GM18861 (cell line): ENCODE data around the gene GTF3C5.
"Not testable (repeated sequence)": the region's sequence is repeated elsewhere in the genome, so short reads cannot be mapped to it uniquely, and the experiment has no call there.

Source experiments
- ATAC-seq: cut with Tn5 transposase; IDR thresholded peaks from one replicate; pipeline ENCODE4 v1.9.1; 2021; ENCODE audit not compliant: unreplicated experiment

GTF3C5 gene

DNA sequence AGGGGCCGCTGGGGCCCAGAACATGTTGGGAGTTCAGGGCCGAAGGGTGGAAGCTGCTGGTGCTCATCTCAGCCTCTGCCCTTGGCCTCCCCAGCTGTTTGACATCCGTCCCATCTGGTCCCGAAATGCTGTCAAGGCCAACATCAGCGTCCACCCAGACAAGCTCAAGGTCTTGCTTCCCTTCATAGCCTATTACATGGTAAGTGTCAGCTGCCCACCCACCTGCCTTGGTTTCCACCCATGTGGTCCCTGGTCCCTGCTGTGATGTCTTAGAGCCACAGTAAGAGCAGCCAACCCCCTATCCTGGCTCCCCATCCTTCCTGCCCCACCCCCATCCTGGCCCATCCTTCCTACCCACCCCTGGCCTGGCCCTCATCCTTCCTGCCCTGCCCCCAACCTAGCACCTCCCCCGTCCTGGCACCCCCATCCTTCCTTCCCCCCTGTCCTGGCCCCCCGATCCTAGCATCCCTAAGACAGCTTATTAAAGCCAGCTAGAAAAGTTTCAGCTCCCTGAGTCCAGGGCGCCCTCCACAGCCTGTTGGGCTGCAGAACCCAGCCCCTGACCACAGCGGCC, 21.3 kb downstream of the GTF3C5 start:
- ATAC-seq: no peak

DNA sequence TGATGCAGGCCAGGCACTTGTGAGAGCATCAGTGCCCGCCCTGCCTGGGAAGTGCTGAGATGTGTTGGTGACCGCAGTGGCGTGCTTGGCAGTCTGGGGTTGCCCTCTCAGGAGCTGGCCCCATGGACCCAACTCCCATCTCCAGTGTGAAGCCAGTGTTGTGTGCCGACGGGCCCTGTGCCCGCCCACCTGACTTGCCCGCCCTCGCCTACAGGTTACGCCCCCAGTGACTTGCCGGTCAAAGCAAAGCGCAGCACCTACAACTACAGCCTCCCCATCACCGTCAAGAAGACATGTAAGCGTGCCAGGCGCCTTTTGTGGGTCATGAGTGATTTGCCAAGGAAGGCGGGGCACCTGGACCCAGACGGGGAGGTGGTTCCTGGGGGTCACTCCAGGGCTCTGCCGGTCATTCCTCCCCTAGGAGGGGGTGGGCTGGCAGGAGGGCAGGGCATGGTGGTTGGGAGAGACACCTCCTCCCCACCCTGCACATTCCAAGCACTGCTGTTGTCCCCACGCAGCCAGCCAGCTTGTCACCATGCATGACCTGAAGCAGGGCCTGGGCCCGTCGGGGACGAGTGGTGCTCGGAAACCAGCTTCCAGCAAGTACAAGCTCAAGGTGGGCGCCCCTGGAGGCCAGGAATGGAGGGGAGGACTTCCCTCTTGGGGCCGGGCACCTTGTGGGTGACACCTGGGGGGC, 23.5 kb downstream of the GTF3C5 start:
- ATAC-seq: no peak

DNA sequence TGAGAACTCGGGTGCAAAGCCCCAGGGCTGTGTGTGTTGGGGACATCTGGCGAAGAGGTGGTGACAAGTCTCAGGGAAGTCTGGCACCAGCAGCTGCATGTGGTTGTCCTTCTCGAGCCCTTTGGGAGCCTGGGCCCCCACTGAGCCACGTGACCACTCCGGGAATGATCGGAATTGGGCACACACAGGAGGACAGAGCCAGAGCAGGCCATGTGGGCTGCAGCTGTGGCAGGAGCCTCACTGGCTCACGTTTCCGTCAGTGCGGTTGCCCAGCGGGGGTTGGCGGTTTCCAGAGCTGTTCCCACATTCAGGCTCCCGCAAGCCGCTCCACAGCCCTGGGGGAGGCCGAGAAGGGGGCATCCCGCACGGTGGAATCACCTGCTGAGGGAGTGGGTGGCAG, 24.2 kb downstream of the GTF3C5 start:
- no peak for ATAC-seq

DNA sequence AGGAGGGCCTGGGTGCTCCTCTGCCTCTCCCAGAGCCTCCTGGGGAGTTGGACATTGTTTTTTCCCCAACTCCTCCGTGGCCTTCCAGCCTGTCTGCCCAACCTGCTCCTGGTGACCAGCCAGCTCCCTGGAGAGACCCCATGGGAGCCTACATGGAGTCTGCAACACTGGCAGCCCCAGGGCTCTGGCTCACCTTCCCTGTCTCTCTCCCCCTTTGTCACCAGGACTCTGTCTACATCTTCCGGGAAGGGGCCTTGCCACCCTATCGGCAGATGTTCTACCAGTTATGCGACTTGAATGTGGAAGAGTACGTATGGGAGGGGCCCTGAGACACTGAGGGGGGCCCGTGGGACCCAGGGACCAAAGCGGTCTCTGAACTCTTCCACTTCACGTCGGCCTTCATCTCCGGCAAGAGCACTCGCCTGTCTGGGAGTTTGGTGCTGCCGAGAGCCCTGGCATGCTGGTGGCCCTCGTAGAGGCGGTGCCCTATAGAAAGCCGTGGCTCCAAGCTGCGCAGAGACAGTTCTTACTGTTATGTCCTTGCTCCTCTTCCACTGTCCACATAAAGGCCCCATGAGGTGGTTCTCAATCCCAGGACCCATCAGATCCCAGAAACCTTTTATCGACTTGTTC, 25.1 kb downstream of the GTF3C5 start:
- ATAC-seq: no peak

DNA sequence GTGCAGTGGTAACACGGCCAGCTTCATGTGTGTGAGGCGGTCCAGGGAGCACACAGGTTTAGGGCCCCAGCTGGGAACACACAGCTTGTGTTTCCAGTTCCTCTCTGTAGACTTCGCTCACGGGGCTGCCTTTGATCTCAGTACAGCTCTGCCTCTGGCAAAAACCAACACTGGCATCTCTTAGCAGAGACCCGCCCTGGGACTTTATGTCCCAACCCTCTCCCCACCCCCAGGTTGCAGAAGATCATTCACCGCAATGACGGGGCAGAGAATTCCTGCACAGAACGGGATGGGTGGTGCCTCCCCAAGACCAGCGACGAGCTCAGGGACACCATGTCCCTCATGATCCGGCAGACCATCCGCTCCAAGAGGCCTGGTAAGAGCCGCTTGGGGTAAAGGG, 25.7 kb downstream of the GTF3C5 start:
- no peak for ATAC-seq

DNA sequence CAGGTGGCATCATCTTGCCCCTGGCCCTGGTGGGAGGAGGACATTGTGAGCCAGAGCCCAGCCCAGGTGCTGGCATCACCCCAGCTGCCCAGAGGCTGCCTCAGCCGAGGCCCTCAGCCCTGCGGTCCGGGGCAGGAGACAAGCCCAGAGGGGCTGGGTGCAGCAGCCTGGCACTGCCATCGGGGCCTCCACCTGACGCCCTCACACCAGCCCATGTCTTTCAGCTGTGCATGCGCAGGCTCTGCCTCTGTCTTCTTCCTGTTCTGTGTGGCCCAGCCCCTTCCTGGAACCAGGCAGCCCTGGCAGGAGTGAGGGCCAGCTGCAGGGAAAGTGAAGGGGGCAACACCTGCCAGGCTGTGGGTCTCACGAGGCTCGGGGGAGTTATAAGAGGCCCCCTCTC, 26.2 kb downstream of the GTF3C5 start:
- ATAC-seq: no peak

DNA sequence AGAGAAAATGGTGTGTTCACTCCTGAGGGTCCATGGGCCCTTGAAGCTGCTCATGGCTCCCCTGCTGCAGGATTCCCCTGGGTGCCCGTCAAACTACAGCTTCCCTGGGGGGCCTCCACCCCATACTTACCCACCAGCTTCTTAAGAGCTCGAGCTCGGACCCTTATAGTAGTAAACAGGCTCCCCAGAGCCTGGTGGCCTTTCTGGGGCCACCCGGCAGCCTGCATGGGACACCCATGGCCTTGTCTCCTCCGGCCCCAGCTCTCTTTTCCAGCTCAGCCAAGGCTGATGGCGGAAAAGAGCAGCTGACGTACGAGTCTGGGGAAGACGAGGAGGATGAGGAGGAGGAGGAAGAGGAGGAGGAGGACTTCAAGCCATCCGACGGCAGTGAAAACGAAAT, 26.8 kb downstream of the GTF3C5 start:
- ATAC-seq: no peak

DNA sequence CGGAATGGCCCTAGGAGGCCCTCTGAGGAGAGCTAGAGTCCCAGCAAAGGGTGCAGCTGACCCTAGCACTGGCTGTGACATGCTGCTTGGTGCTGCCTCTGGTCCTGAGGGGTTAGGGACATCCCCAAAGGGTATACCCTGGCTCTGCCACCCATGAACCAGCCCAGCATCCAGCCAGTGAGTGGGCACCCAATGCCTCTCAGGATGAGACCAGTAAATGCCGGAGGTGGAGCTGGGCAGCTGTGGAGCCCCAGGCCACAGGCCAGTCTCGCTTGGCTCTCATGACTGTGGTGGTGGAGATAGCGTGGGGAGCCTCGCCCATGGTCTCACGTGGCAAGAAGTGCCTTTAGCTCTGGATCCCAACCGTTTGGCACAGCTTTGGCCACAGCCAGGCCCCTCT, 27.3 kb downstream of the GTF3C5 start:
- no peak for ATAC-seq

DNA sequence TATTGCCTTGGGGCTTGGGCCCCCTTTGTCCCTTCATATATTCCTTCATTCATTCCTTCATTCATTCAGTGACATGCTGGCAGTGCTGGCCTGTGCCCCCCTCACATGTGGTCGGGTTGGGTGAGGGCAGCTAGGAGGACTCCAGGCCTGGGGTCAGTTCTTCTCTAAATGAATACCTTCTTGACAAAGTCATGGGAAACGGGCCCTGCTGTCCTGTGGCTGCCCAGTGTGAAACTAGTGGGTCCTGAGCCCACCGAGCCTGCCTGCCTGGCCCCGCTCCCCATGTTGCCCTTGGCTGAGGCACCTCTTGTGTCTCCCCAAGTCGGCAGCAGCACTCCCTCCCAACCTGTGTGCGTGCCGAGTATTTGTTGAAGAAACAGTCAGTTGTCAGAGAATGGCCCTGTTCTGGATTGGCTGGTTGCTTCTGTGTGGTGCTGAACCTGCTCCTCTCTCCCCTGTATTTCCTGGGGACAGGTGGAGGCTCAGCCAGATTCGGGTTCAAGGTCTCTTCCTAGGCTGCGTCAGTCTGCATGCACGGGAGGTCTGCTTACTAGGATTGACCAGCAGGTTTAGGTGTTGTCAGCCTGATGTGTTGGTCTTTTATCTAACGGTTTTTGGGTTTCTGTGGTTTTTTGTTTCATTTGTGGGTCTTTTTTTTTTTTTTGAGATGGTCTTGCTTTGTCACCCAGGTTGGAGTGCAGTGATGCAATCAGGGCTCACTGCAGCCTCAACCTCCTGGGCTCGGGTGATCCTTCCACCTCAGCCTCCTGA, 27.9 kb downstream of the GTF3C5 start:
- no peak for ATAC-seq

DNA sequence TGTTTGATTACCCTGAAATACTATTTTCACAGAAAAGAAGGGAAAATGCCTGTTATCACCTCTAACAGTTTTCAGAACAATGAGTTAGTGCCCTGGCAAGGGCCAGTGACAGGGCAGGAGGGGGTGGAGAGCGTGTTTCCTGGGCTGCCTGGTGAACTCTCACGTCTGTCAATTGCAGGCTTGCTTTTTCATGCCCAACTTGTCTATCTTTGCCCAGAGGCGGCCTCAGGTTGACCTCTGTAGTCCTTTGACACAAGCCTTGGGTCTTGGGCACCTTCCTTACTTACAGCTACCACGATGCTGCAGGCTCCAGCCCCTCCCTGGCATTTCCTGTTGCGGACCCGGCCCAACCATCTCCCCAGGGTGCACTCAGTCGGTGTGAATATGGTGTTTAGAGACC, 28.8 kb downstream of the GTF3C5 start:
- ATAC-seq: no peak

DNA sequence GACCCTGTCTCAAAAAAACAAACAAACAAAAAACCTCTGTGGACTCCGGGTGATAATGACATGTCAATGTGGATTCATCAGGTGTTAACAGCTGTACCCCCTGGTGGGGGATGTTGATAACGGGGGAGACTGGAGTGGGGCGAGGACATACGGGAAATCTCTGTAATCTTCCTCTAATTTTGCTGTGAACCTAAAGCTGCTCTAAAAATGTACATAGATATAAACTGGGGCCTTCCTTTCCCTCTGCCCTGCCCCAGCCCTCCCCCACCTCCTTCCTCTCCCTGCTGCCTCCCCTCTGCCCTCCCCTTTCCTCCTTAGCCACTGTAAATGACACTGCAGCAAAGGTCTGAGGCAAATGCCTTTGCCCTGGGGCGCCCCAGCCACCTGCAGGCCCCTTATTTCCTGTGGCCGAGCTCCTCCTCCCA, 29.6 kb downstream of the GTF3C5 start:
- ATAC-seq: no peak

DNA sequence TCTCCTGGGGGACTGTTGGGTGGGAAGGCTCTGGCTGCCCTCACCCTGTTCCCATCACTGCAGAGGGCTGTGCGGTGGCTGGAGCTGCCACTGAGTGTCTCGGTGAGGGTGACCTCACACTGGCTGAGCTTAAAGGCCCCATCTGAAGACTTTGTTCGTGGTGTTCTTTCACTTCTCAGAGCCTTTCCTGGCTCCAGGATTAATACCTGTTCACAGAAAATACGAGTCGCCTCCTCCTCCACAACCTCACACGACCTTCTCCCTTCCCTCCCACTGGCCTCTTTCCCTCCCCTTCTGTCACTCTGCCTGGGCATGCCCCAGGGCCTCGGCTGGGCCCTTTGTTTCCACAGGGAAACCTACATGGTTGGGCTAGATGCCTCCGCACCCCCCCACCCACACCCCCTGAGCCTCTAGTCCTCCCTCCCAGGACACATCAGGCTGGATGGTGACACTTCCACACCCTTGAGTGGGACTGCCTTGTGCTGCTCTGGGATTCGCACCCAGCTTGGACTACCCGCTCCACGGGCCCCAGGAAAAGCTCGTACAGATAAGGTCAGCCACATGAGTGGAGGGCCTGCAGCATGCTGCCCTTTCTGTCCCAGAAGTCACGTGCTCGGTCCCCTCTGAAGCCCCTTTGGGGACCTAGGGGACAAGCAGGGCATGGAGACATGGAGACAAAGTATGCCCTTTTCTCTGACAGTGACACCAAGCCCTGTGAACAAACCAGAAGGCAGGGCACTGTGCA, 30.4 kb downstream of the GTF3C5 start:
- not testable (repeated sequence) for ATAC-seq

DNA sequence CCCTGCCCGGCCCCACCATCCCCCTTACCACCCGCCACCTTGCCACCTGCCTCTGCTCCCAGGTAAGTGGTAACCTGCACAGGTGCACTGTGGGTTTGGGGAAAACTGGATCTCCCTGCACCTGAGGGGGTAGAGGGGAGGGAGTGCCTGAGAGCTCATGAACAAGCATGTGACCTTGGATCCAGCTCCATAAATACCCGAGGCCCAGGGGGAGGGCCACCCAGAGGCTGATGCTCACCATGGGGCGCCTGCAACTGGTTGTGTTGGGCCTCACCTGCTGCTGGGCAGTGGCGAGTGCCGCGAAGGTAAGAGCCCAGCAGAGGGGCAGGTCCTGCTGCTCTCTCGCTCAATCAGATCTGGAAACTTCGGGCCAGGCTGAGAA, 31.0 kb downstream of the GTF3C5 start, which contains the start of gene CEL:
Gene CEL, plus strand, starts transcription at position 218 of the 382 bp plus-strand sequence. Its CDS starts 22 bp downstream, at position 240.
- ATAC-seq: not testable (repeated sequence)

DNA sequence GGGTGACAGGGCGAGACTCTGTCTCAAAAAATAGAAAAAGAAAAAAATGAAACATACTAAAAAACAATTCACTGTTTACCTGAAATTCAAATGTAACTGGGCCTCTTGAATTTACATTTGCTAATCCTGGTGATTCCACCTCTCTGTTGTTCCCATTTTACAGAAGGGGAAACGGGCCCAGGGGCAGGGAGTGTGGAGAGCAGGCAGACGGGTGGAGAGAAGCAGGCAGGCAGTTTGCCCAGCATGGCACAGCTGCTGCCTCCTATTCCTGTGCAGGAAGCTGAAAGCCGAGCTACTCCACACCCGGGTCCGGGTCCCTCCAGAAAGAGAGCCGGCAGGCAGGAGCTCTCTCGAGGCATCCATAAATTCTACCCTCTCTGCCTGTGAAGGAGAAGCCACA, 31.8 kb downstream of the GTF3C5 start:
- ATAC-seq: not testable (repeated sequence)

DNA sequence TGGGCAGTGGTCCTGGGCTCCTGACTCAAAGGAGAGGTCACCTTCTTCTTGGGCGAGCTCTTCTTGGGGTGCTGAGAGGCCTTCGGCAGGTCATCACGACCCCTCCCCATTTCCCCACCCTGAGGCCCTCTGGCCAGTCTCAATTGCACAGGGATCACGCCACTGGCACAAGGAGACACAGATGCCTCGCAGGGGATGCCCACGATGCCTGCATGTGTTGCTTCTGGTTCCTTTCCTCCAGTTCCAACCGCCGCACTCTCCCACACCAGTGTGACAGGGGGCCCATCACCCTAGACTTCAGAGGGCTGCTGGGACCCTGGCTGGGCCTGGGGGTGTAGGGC, 32.3 kb downstream of the GTF3C5 start:
- ATAC-seq: no peak

DNA sequence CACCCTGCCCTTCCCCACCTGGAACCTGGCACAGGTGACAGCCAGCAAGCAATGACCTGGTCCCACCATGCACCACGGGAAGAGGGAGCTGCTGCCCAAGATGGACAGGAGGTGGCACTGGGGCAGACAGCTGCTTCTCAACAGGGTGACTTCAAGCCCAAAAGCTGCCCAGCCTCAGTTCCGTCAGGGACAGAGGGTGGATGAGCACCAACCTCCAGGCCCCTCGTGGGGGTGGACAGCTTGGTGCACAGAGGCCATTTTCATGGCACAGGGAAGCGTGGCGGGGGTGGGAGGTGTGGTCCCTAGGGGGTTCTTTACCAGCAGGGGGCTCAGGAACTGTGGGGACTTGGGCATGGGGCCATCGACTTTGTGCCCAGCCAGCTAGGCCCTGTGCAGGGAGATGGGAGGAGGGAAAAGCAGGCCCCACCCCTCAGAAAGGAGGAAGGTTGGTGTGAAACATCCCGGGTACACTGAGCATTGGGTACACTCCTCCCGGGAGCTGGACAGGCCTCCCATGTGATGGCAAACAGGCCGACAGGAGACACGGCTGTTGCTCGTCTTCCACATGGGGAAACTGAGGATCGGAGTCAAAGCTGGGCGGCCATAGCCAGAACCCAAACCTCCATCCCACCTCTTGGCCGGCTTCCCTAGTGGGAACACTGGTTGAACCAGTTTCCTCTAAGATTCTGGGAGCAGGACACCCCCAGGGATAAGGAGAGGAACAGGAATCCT, 32.9 kb downstream of the GTF3C5 start:
- ATAC-seq: no peak

DNA sequence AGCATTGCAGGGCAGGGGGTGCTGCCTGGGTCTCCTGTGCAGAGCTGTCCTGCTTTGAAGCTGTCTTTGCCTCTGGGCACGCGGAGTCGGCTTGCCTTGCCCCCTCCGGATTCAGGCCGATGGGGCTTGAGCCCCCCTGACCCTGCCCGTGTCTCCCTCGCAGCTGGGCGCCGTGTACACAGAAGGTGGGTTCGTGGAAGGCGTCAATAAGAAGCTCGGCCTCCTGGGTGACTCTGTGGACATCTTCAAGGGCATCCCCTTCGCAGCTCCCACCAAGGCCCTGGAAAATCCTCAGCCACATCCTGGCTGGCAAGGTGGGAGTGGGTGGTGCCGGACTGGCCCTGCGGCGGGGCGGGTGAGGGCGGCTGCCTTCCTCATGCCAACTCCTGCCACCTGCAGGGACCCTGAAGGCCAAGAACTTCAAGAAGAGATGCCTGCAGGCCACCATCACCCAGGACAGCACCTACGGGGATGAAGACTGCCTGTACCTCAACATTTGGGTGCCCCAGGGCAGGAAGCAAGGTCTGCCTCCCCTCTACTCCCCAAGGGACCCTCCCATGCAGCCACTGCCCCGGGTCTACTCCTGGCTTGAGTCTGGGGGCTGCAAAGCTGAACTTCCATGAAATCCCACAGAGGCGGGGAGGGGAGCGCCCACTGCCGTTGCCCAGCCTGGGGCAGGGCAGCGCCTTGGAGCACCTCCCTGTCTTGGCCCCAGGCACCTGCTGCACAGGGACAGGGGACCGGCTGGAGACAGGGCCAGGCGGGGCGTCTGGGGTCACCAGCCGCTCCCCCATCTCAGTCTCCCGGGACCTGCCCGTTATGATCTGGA, 33.7 kb downstream of the GTF3C5 start:
- ATAC-seq: no peak

DNA sequence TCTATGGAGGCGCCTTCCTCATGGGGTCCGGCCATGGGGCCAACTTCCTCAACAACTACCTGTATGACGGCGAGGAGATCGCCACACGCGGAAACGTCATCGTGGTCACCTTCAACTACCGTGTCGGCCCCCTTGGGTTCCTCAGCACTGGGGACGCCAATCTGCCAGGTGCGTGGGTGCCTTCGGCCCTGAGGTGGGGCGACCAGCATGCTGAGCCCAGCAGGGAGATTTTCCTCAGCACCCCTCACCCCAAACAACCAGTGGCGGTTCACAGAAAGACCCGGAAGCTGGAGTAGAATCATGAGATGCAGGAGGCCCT, 34.2 kb downstream of the GTF3C5 start:
- ATAC-seq: no peak

DNA sequence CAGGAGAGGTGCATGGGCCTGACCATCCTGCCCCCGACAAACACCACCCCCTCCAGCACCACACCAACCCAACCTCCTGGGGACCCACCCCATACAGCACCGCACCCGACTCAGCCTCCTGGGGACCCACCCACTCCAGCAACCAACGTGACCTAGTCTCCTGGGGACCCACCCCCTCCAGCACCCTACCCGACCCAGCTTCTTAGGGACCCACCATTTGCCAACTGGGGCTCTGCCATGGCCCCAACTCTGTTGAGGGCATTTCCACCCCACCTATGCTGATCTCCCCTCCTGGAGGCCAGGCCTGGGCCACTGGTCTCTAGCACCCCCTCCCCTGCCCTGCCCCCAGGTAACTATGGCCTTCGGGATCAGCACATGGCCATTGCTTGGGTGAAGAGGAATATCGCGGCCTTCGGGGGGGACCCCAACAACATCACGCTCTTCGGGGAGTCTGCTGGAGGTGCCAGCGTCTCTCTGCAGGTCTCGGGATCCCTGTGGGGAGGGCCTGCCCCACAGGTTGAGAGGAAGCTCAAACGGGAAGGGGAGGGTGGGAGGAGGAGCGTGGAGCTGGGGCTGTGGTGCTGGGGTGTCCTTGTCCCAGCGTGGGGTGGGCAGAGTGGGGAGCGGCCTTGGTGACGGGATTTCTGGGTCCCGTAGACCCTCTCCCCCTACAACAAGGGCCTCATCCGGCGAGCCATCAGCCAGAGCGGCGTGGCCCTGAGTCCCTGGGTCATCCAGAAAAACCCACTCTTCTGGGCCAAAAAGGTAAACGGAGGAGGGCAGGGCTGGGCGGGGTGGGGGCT, 35.6 kb downstream of the GTF3C5 start:
- ATAC-seq: no peak
